Measurements from ENCODE around the gene CFAP99. TPM values are rescaled to one million over a fixed set of nuclear protein-coding genes. Genes with fewer than 3 reads are reported as not detected.

The CFAP99 gene
- total and polyA plus RNA-seq, 2 of the 8 experiments (the other 6 are each of a cell fraction or from before 2014, with no cell fraction given), result not detected

DNA sequence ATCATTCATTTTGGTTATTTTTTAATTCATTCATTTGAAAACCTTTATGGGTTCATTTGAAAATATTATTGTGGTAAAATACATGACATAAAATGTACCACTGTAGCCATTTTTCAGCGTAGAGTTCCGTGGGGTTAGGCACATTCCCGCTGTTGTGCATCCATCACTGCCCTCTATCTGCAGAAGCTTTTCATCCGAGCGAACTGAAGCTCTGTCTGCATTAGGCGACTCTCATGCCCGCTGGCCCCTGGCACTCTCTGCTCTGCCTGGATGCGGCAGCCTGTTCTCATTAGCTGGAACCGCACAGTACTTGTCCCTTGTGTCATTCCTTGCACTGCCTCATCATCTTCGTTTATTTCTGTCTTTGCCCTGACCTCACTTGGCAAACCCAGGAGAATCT, 17.5 kb downstream of the CFAP99 start:
- no peak for FAIRE-seq
- POLR2A ChIA-PET (ENCODE audit: partially characterized antibody), result interaction anchor here (0.9 kb wide), 1 partner anchor 33 kb away, joined by 3 read pairs; the partner anchor contains the start of gene RNF4

More for the DNA sequence above, 17.5 kb downstream of the CFAP99 start:
- Histone ChIP-seq H3K56ac (replicated peaks; ENCODE audit: insufficient read length, low read depth, low read length) (no peak overlapping the region), H2AK5ac (ENCODE audit: low read depth, low read length) (no peak overlapping the region), H3K79me2 (ENCODE audit: control insufficient read depth in 1 of 2, insufficient read depth in 2 of 2, low read length in 2 of 2) (no peaks in the 10 kb centered on the region), H3K4me2 (ENCODE audit: insufficient read depth in 1 of 2, low read depth in 2 of 2, low read length in 2 of 2) (no peak overlapping the region), H3K18ac (ENCODE audit: extremely low read depth, low read length) (no peak overlapping the region), H2BK120ac (replicated peaks; ENCODE audit: low read depth, low read length) (no peak overlapping the region), H2BK12ac (ENCODE audit: low read depth, low read length) (no peak overlapping the region), H3K4me3 (ENCODE audit: extremely low read depth in 1 of 4, insufficient read depth in 2 of 4, low read depth in 3 of 4, low read length in 4 of 4) (no peak overlapping the region), H3K9me3 (ENCODE audit: insufficient read depth in 2 of 2, low read depth in 1 of 2, low read length in 1 of 2) (no peaks in the 10 kb centered on the region), H2BK15ac (ENCODE audit: low read length) (no peak overlapping the region), H3K23ac (ENCODE audit: insufficient read length) (no peak overlapping the region), H2AFZ (ENCODE audit: low read length) (no peak overlapping the region), H3K14ac (ENCODE audit: insufficient read length) (no peak overlapping the region), H2BK20ac (ENCODE audit: low read length) (no peak overlapping the region), H3K27ac (ENCODE audit: low read depth, low read length) (no peak overlapping the region), H3K27me3 (replicated peaks in 1 of 4; ENCODE audit: control insufficient read depth in 3 of 4, extremely low read depth in 1 of 4, insufficient read depth in 3 of 4, low read length in 3 of 4) (no peaks in the 10 kb centered on the region), H4K91ac (replicated peaks; ENCODE audit: insufficient read length, low read length) (no peak overlapping the region), H4K5ac (ENCODE audit: insufficient read length, low read depth, low read length) (no peak overlapping the region), H4K20me1 (replicated peaks in 1 of 2; ENCODE audit: control insufficient read depth in 1 of 2, insufficient read depth in 2 of 2, low read length in 2 of 2) (no peaks in the 10 kb centered on the region), H2BK5ac (ENCODE audit: low read depth, low read length) (no peak overlapping the region), H4K8ac (ENCODE audit: extremely low read depth, insufficient read depth, low read length) (no peak overlapping the region), H3K4ac (replicated peaks; ENCODE audit: insufficient read length, low read depth, low read length) (no peak overlapping the region), H3K4me1 (replicated peaks in 1 of 4; ENCODE audit: control insufficient read depth in 3 of 4, insufficient read depth in 4 of 4, low read length in 3 of 4) (peaks cover 0 to 7% (median 0%) of the 10 kb centered on the region in 4 experiments; a peak in 4 of 7 replicates), H3K36me3 (ENCODE audit: control insufficient read depth in 2 of 4, insufficient read depth in 4 of 4, low read length in 3 of 4) (no peaks in the 10 kb centered on the region), H3K79me1 (ENCODE audit: low read depth, low read length) (no peaks in the 10 kb centered on the region), H3K9ac (replicated peaks in 1 of 4; ENCODE audit: extremely low read depth in 1 of 4, low read depth in 3 of 4, low read length in 3 of 4) (no peak overlapping the region), H3K23me2 (ENCODE audit: low read depth, low read length) (no peaks in the 10 kb centered on the region)
- CTCF ChIA-PET (ENCODE audit: partially characterized antibody), result interaction anchor here (1.1 to 4.2 kb wide), 9 partner anchors 9 to 216 kb away, joined by 3 to 20 read pairs (median 5); no protein-coding TSS in a partner anchor
- no peak for DNase-seq (ENCODE audit: low read depth in 1 of 2, low spot score in 2 of 2)
- WGBS, 2 experiments (ENCODE audit: extremely low coverage in 1 of 2, insufficient coverage in 1 of 2, insufficient read length in 1 of 2, insufficient replicate concordance in 2 of 2, low coverage in 1 of 2, low lambda C conversion rate in 2 of 2, missing lambda C conversion rate in 1 of 2), result 89% methylated on average over 10 of the region's 10 CpGs; no CpG with 5 or more reads in 1 of the 2 experiments
- TF ChIP-seq EZH2 (IDR thresholded peaks at IDR 0.05; ENCODE audit: low read depth, low read length, severe bottlenecking) (no peak), RAD21 (IDR thresholded peaks at IDR 0.05 in 1 of 2, conservative IDR thresholded peaks at IDR 0.05 in 1 of 2; ENCODE audit: low read depth in 2 of 2, low read length in 2 of 2) (peak; percentile 11 to 17; a peak in 1 of 4 replicates)

All from H1 (cell line).